GM18517 (cell line): ENCODE results near the gene BIRC5.
A peak's percentile ranks its signal among the peaks of the same experiment; 100 is the strongest.
"Not testable (repeated sequence)": the region's sequence is repeated elsewhere in the genome, so short reads cannot be mapped to it uniquely, and the experiment has no call there.

ENCODE experiments used
- ATAC-seq: cut with Tn5 transposase; IDR thresholded peaks from one replicate; pipeline ENCODE4 v1.9.1; 2021; ENCODE audit warnings: mild to moderate bottlenecking, moderate library complexity; ENCODE audit not compliant: unreplicated experiment

The BIRC5 gene

GRCh38 chr17:78238823-78239488 lies 24.9 kb downstream of the BIRC5 start:
- no peak for ATAC-seq

- ATAC-seq: no peak
Observed at GRCh38 chr17:78239489-78239931, 25.5 kb downstream of the BIRC5 start.

GRCh38 chr17:78240012-78240655 lies 26.1 kb downstream of the BIRC5 start:
- ATAC-seq: no peak

DNA sequence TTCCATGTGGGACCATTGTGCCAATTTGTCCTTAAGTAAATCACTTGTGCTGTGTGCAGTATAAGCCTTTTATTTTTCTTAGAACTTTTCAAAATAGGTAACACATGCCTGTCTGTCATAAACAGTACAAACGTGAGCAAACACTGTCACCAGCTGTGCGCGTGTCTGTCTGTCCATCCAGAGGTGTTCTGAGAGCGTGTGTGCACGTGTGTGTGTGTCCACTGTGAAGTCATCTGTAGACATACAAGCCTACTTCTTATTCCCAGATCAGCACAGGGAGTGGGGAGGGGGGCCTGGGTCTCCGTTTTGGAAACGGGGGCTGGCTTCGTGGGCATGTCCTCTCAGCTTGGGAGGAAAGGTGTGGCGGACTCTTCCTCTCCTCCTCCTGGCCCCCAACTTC lies 26.8 kb downstream of the BIRC5 start:
- no peak for ATAC-seq

GRCh38 chr17:78241277-78242023 lies 27.4 kb downstream of the BIRC5 start:
- ATAC-seq: no peak

DNA sequence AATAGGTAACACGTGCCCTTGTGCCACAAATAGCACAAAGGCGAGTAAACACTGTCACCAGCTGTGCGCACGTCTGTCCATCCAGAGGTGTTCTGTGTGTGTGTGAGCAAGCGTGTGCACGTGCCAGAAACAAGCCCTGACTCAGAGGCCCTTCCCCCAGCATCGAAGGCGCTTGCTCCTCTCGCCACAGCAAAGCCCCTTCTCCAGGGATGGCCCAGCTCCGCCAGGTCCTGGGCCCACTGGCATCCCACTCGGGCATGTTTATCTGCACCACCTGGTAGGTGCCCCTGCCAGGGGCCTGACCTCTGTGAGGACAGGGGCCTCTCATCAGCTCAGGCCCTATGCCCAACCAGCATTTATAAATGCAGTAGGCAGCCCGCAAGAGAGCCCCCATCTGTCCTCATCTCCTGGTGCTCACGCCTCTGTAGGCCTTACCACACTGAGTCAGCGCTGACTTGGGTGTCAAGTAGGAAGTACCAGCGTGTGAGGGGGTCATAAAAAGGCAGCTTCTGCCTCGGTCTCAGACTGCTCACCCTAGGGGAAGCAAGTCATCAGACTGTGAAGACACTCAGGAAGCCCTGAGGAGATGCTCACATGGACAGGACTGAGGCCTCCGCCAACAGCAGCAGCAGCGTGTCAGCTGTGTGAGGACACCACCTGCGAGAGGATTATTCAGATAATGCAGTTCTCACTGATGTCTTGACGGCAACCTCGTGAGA lies 28.1 kb downstream of the BIRC5 start:
- ATAC-seq: no peak

GRCh38 chr17:78247304-78247703 lies 33.3 kb downstream of the BIRC5 start:
- ATAC-seq: no peak

DNA sequence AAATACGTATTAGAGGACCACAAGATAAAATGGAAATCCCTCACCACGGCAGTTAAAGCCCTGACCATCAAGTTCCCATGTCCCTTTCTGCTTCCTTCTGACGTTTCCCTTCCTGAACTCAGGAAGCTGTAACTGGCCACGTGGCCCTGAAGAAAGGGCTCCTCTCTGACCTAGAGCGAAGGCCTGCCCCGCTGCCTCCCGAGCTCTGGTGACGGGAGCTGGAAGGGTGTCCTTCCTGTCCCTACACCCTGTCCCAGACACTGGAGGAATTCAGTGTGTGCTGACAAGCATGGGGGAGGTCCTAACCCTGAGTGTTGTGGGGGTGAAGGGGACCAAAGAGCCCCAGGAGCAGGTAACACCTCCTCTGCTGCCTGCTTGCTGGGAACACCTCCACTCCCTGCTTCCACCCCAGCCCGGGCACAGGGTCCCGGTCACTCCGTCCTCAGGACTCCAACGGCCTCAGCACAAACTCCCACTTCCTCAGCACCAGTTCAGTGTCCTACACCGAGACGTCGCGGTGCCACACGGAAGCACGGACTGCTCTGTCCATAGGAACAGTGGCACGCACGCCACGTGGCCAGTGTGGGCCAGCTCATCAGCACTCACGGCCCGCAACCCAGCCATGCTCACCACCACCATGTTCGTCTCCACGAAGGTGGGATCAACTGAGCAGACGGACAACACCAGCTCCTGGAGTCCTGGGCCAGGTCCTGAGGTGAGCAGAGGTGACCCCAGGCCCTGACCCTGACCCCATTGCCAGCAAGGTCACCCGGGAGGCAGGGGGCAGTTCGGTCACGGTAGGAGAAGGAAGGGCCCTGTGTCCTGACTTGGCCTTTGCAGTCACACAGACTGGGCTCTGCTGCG lies 34.2 kb downstream of the BIRC5 start:
- no peak for ATAC-seq

DNA sequence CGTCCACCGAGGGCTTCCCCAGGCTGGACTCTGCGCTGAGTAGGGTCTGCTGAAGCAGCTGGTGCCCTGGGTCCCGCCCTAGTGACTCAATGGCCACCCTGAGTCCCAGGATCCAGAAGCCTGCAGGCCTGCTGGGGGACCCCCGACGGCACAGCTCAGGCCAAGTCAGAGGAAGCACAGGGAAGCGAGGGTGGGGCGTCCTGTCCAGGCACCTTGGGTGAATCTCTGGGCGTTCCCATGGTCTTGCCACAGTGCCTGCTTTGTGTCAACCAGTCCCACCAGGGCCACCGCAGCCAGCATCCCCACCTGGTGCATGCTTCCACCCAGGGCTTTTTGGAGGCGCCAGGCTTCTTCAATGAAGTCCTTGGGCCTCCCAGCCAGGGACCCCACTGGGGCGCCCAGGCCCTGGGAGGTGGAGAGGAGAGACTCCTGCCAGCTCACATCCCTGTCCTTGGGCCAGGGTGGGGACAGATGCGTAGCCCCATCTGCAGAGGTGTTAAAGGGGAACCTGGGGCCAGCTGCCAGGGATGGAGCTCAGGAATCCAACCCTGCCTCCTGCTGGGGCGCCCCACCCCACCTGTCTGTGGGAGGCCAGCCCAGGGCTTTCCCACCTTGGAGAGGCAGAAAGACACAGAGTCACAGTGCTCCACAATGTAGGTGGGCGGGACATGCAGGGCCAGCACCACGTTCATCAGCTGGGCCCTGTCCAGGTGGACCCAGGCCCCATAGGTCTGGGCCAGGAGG lies 35.2 kb downstream of the BIRC5 start:
- ATAC-seq: no peak

DNA sequence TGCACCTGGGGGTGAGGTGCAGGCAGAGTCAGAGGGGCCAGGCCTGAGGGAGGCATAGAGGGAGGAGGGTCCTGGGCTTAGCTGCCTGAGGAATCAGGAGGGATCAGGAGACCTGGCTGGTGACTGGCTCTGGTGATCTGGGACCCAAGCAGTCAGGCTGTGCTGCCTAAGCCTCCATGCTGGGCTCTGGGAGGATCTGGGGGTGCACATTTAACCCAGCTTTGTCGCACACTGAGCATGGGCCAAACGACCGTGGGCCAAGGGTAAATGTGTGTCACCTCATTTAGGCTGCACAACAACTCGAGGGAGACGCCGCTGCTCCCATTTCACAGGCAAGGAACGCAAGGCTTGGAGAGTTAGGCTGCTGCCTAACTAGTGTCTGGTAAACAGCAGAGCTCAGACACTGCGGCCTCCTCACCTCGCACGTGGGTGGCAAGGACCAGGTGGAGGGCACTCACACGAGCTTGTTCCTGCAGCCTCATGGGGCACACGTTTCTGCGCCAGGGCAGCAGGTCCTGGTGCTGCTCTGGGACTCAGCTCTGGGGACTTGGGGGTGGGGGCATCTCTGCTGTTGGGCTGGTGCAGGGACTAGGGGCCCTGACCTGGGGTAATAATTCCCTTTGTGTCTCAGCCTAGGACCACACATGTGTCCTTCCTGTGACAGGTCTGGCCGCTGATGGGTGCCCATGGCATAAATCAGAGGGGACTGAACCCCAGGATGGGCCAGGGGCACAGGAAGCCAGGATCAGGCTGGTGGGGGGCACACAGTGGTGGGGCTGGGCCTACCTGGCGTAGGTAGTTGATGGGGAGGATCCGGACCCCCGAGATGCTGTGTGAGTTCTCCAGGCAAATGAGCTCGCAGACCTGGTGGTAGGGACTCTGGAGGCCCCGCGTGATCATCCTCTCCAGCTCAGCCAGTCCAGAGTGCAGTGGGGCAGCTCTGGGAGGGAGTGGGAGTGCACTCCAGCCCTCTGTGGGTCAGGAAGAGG lies 36.1 kb downstream of the BIRC5 start:
- ATAC-seq: no peak

DNA sequence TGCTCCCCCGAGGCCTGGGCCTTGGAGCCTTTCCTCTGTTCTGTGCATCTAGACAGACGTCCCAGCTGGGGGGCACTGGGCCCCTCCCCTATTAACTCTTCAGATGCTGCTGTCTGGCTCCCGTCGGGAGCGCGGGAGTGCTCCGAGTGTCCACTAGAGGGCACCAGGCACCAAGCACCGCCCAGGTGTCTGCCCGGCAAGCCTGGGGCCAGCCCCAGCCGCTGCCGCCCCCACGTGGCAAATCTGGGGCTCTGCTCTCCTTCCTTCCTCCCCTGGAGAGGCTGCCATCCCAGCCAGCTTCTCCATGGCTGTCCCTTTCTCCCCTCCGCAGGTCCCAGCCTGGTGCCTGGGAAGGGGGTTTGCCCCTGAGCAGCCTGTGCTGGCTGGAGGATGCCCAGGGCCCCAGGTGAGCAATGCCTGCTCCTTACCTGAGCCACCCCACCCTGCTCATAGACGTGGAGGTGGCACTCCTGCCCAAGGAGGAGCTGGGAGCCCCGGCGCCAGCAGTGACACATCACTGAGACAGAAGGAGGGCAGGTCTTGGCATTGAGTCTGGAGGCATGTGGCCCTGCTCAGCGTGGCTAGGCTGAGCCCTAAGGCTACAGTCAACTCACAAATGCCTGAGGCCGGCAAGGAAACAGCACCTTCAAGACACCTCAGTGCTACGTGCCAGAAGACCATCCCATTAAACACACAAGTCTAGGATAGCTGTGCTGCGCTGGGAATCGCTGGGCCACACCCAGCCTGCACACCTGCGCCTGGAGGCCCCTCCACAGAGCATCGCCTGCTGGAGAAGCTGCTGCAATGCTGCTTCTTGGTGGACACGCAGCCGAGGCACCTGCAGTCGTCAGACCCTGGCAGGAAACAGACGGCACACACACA lies 37.1 kb downstream of the BIRC5 start:
- peak; percentile 63 for ATAC-seq

- ATAC-seq: no peak
Observed at GRCh38 chr17:78251773-78252103, 37.7 kb downstream of the BIRC5 start.

DNA sequence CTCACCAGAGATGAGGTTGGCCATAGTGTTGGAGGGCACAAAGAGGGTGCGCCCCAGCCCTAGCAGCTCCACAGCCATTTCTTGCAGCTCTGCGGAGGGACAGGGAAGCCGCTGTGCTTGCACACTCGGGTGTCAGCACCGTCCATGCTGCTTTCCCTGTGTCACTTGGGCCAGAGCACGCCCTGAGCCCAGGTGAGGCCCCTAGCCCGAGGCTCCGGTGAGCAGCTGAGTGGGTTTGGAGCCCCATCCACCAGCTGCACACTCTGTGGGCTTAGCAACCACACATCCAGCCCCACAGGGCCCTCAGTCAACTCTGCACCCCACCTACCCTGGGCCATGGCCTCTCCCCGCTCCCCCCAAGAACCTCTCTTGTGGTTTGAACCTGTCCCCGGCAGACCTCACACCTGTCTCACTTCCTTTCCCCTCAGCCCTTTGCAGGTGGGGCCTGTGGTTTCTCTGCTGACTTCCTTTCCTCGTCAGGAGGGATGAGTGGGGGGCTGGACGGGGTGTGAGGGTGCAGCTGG lies 38.1 kb downstream of the BIRC5 start:
- ATAC-seq: no peak

- no peak for ATAC-seq
Observed at GRCh38 chr17:78252701-78253635, 38.9 kb downstream of the BIRC5 start.

- not testable (repeated sequence) for ATAC-seq
Observed at GRCh38 chr17:78253636-78253945, 39.5 kb downstream of the BIRC5 start.

DNA sequence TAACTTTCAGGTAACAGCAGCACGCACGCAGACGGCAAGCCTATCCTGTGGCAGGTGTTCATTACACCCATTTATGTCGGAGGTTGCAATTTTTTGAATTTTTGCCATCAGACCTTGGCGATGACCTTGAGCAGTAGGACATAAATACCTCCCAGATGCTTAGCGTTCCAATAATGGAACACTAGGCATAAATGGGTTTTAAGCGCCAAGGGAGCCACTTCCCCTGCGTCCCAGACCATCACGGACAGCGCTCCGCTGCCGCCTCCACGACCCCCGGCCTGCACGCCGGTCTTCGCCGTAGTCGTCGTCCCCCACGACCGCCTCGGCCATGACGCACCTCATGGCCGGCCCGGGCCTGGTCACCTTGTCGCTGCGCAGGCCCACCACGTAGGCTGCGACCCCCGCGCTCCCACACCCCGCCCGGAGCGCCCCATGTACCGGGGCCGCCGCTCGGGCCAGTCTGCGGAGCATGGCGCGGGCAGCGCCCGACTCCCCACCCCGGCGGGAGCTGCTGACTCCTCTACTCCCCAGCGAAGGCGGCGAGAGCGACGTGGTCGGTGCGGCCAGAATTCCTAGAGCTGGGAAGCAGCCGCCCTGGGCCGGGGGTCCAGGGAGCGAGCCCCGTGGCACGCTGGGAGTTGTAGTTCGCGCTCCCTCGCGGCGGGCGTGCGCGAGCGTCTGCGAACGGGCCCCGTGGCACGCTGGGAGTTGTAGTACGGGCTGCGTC lies 40.1 kb downstream of the BIRC5 start:
- ATAC-seq: no peak
